Right atrium auricular region (tissue), 2 donors: ENCODE data around the gene PLEKHG3. TPM values are rescaled to one million over a fixed set of nuclear protein-coding genes. Genes with fewer than 3 reads are reported as not detected.

Experiments used
- DNase-seq: peaks from one replicate; pipeline ENCODE4 v3.0.0-alpha.2; 2019; ENCODE audit warnings: low spot score
- H3K27ac ChIP-seq, 2 donors: fragments of 200-600 bp; sonication (generic); 1 replicate in 1 of 2; 2 replicates in 1 of 2; pipeline ENCODE4 v1.5.1; 2016 to 2019
- H3K27me3 ChIP-seq, 2 donors: fragments of 200-600 bp; sonication (generic); one replicate each; pipeline versions ENCODE4 v1.5.1 to v1.6.0; 2017 to 2019
- H3K36me3 ChIP-seq: fragments of 200-600 bp; sonication (generic); one replicate; pipeline ENCODE4 v1.5.1; 2016
- H3K4me1 ChIP-seq, 2 donors: fragments of 200-600 bp; sonication (generic); one replicate each; pipeline versions ENCODE4 v1.5.1 to v1.6.0; 2017 to 2019
- H3K4me3 ChIP-seq, 2 donors: fragments of 200-600 bp; sonication (generic); 1 replicate in 1 of 2; 2 replicates in 1 of 2; pipeline ENCODE4 v1.5.1; 2017 to 2019; ENCODE audit warnings: mild to moderate bottlenecking in 1 of 2, moderate library complexity in 1 of 2
- H3K9me3 ChIP-seq, 2 donors: fragments of 200-600 bp; sonication (generic); one replicate each; pipeline ENCODE4 v1.5.1; 2019
- CTCF ChIP-seq, 2 donors: fragments of 200-600 bp; sonication (generic); IDR thresholded peaks; one replicate each; pipeline ENCODE4 v1.5.1; 2019; ENCODE audit warnings: antibody characterized with exemption in 2 of 2
- total RNA-seq, 2 donors: library from RNA; depleted of rRNA; stranded (reverse); fragments of >200 nt; gene quantifications; one replicate each; pipeline ENCODE4 v1.1.0, GENCODE V29; 2016

The PLEKHG3 gene
- total RNA-seq, 2 donors from 2014 or later, result 26.1 to 28.1 TPM

GRCh38 chr14:64756712-64757111, 52.5 kb downstream of the PLEKHG3 start:
- DNase-seq, result no peak
- peak overlapping the region in 1 of 2 donors; percentile 61 for H3K27ac ChIP-seq
- no peaks in the 10 kb centered on the region for H3K9me3 ChIP-seq
- H3K27me3 ChIP-seq, result no peaks in the 10 kb centered on the region
- H3K4me3 ChIP-seq, result no peak overlapping the region
- no peaks in the 10 kb centered on the region for H3K36me3 ChIP-seq
- TF ChIP-seq CTCF (IDR thresholded peaks at IDR 0.05), result no peak
- H3K4me1 ChIP-seq, result peaks cover 0 to 49% of the 10 kb centered on the region in 2 donors

DNA sequence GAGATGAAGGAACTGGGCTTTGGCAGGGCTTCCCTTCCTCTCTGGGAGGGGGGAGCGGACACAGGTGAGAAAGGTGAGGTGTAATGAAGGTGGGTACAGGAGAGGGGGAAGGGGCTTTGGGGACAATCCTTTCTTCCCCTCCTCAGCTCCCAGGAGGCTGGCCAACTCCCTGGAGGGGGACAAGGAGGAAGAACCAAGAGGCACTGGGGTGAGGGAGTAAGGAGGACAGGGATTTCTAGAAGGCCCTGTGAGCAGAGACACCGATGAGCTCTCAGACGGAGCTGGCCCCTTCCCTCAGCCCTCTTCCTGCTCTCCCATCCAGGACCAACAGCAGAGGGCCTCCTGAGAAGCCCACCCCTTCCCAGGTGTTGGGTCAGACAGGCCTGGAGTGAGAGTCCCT, 53.4 kb downstream of the PLEKHG3 start:
- H3K4me3 ChIP-seq, result no peak overlapping the region
- no peaks in the 10 kb centered on the region for H3K36me3 ChIP-seq
- H3K27me3 ChIP-seq, result no peaks in the 10 kb centered on the region
- peak overlapping the region; percentile 61 to 67 for H3K27ac ChIP-seq
- H3K9me3 ChIP-seq, result no peaks in the 10 kb centered on the region
- peaks cover 0 to 58% of the 10 kb centered on the region in 2 donors for H3K4me1 ChIP-seq
- no peak for DNase-seq
- no peak for TF ChIP-seq CTCF (IDR thresholded peaks at IDR 0.05)

DNA sequence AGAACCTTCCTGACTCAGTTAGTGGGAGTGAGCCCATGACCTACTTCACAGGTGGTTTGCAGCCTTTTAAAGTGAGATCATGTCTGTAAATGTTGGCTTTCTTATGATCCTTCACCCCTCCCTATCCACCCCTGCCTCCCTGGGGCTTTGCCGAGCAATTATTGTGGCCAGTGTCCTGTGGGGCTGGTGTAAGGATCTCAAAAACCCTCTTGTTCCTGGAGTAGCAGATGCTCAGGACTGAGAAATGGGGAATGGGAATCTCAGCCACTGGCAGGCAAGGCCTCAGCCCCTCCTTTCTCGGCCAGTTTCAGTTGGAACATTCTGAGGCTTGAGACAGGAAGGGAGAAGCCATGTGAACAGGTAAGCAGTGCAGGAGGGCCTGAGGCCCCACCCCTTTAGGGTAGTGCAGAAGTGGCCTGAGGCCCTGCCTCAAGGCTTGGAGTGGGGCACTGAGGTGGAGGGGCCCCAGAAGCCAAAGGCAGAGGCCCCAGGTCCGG, 53.8 kb downstream of the PLEKHG3 start:
- H3K4me3 ChIP-seq, result no peak overlapping the region
- H3K36me3 ChIP-seq, result no peaks in the 10 kb centered on the region
- H3K27ac ChIP-seq, result peak overlapping the region; percentile 61 to 67
- H3K9me3 ChIP-seq, result no peaks in the 10 kb centered on the region
- TF ChIP-seq CTCF (IDR thresholded peaks at IDR 0.05), result no peak
- no peaks in the 10 kb centered on the region for H3K27me3 ChIP-seq
- DNase-seq, result no peak
- H3K4me1 ChIP-seq, result peaks cover 0 to 63% of the 10 kb centered on the region in 2 donors

- peaks cover 0 to 69% of the 10 kb centered on the region in 2 donors for H3K4me1 ChIP-seq
Measured at GRCh38 chr14:64758691-64759554, 54.7 kb downstream of the PLEKHG3 start.

GRCh38 chr14:64759555-64759938, 55.3 kb downstream of the PLEKHG3 start:
- Histone ChIP-seq H3K4me3 (no peak overlapping the region), H3K4me1 (peaks cover 0 to 75% of the 10 kb centered on the region in 2 donors), H3K9me3 (no peaks in the 10 kb centered on the region), H3K27ac (peak overlapping the region; percentile 61 to 67), H3K36me3 (no peaks in the 10 kb centered on the region), H3K27me3 (no peaks in the 10 kb centered on the region)
- DNase-seq, result no peak
- TF ChIP-seq CTCF (IDR thresholded peaks at IDR 0.05), result no peak

More at GRCh38 chr14:64758691-64759554, 54.7 kb downstream of the PLEKHG3 start:
- TF ChIP-seq CTCF (IDR thresholded peaks at IDR 0.05), result no peak
- no peaks in the 10 kb centered on the region for H3K9me3 ChIP-seq
- peak overlapping the region; percentile 61 to 67 for H3K27ac ChIP-seq
- H3K36me3 ChIP-seq, result no peaks in the 10 kb centered on the region
- no peak overlapping the region for H3K4me3 ChIP-seq
- DNase-seq, result no peak
- H3K27me3 ChIP-seq, result no peaks in the 10 kb centered on the region
